Measurements from ENCODE around the gene ADD3.

DNA sequence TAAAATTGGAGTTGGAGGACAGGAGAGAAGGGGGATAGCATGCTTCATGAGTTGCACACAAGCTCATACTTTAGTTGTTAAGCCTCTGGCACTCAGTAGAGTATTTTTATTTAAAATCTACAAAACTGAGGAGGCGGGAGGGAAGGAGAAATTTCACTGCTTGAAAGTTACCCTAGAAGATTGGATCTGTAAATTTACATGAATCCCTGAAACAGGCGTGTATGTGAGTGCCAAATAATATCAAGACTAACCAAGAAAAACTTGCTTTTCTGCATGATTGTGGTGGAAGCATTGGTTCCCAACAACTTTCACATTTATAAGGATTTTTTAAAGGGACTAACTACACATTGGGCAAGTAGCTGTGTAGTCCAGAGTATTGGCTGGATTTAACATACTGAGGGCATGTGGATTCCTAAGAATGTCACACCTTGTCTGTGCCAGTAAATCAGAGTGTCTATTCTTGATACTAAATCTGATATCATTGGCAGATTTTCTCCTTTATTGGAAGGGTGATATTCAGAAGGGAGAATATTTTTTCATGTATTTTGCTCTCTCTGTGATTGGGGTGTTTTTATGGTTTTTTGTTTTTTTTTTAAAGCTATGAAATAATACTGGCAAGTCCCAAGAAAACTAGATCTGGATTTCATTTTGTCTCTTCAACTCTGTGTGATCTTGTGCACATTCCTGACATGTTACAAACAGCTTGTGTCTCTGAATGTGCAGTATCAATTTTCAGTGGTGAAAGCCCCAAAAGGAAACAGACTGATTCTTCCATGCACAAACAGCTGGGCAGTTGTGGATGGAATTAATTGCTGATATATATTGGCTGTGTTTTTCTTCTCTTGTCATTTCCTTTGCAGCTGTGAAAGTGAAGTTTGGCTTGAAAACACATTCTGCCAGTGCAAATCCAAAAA lies 67.2 kb downstream of the ADD3 start:
- no peak for TF ChIP-seq BHLHE40 (IDR thresholded peaks at IDR 0.05; ENCODE audit: borderline replicate concordance)
- no peak for TF ChIP-seq SUZ12 (IDR thresholded peaks at IDR 0.05)
- no peak for TF ChIP-seq FOXK2 (IDR thresholded peaks at IDR 0.05)
